Left kidney (tissue), 2 donors: Measurements from ENCODE around the gene DDT. TPM values are rescaled to one million over a fixed set of nuclear protein-coding genes. Genes with fewer than 3 reads are reported as not detected.
"Not testable (repeated sequence)": the region's sequence is repeated elsewhere in the genome, so short reads cannot be mapped to it uniquely, and the experiment has no call there.

Experiments used
- DNase-seq: peaks from one replicate; pipeline ENCODE4 v3.0.0-alpha.2; 2013
- polyA plus RNA-seq: library from polyadenylated mRNA; unstranded; fragments of 120-200 nt; gene quantifications from one replicate; pipeline ENCODE4 v1.2.1, GENCODE V29; 2013; ENCODE audit not compliant: insufficient read length

The DDT gene
- polyA plus RNA-seq, 1 donor: 66.8 TPM

DNA sequence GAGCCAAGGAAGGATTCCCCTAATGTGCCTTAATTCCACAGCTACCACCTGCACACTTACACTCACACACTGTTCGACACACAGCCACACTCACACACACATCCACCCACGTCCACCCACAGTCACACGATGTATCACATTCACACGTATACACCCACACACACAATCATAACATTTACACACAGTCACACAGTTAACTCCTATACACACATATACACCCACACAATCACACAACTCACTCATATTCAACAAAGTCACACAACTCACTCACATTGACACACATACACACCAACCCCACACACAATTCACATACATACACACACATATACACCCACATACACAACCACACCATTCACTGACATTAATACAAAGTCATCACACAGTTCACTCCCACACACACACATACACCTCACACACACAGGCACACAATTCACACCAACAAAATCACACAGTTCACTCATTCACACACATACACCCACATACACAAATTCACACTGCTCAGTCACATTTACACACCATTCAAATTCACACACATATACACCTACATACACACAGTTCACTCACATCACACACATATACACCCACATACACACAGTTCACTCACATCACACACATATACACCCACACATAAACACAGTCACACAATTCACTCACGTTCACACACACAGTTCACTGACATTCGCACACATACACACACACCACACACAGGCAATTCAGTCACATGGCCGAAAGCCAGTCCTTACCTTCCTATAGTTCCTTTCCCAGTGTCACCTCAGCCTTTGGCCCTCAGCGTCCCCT, 19.8 kb downstream of the DDT start:
- not testable (repeated sequence) for DNase-seq

- not testable (repeated sequence) for DNase-seq
These were observed 20.8 kb downstream of the DDT start for GRCh38 chr22:23953485-23953884.

DNA sequence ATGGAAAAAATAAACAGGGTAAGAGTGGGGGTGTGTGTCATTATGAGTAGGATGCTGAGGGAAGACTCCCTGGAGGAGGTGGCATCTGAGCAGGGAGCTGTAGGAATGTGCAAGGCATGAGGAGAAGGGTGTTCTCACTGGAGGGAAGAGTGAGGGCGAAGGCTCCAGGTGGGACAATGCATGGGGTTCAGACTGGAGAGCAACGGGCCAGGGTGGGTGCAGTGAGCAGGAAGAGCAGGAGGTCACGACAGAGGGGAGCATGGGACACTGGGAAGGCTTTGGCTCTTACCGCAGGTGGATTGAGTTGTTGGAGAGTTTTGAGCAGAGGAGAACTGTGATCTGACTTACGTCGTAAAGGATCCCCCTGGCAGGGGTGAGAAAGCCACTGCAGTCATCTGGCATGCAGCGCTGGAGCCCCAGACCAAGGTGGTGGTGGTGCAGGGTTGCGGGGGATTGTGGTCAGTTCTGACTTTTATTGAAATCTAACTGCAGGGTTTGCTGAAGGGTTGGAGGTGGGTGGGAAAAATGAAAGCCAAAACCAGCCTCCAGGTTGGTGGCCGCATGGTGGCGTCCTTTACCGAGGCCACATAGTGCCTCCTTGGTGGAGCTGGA, 21.3 kb downstream of the DDT start:
- not testable (repeated sequence) for DNase-seq

- DNase-seq: not testable (repeated sequence)
These were observed 22.9 kb downstream of the DDT start for GRCh38 chr22:23951383-23951782.

DNA sequence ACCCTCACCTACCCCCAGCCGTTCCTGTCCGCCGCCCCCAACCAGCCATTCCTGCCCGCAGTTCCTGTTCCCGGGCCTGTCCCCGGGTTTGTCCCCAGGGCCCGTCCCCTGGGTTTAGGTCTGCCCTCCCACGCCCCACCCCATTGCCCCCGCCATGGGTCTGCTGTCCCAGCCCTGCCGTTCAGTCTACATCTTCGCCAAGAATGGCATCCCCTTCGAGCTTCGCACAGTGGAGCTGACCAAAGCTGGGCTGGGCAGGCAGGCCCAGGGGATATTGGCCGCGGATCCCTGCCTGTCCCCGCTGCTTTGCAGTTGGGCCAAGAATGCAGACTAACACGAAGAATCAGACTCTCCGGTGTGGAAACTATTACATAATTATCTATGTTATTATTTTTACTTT, 24.5 kb downstream of the DDT start:
- DNase-seq: not testable (repeated sequence)

DNA sequence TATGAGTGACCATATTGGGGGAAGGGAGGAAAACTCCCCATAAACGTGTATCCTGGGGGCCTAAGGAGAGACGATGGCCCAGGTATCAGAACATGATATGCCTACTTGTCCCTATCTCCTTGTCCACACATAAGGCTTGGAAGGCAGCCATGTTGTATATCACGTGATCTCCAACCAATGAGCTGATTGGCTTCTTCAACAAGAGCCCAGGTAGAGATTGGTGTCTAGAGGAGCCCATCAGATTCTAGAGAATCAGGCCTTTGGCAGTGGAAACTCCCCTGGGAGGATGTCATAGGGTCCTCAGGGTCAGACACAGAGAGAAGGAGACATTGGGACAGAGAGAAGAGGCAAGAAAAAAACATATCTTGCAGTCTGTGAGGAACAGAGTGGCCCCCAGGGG, 26.9 kb downstream of the DDT start:
- not testable (repeated sequence) for DNase-seq

GRCh38 chr22:23940166-23940565, 34.1 kb downstream of the DDT start:
- DNase-seq: not testable (repeated sequence)

DNA sequence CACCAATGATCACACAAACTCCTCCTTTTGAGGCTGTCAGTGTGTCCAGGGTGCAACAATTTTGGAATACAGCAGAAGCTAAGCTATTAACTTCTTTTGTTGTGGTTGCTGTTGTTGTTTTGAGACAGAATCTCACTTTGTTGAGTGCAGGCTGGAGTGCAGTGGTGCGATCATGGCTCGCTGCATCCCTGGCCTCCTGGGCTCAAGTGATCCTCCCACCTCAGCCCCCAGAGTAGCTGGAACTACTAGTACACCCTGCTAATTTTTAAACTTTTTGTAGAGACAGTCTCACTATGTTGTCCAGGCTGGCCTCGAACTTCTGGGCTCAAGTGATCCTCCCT, 35.3 kb downstream of the DDT start:
- DNase-seq: no peak

DNA sequence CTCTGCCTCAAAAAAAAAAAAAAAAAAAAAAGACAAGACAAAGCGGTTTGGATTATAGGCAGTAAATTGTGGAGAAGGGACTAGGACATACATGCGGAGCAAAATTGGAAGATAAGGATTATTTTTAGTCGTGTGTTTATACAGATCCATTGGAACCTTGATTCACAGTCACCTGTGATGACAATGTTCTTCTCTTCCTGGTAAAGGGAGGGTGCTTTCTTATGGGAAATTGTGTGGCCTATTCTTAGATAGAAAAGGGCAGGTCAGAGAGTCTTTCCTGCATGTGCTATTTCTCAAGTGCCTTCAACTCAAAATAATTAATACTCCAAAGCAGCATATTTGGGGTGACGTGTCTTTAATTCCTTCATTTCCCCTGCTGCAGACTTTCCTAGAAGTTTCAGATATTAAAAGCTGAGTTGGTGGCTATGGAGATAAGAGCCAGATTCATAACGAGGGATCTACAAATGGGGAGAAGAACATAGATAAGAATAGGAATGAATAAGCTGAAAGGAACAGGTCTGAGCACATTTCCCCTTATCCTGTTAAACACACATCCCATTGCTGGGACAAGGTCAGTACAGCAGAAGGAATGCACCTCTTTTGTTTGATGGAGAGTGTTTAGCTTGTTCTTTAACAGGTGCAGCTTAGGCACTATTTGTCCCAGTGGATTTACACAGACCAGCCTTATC, 35.8 kb downstream of the DDT start:
- no peak for DNase-seq

DNA sequence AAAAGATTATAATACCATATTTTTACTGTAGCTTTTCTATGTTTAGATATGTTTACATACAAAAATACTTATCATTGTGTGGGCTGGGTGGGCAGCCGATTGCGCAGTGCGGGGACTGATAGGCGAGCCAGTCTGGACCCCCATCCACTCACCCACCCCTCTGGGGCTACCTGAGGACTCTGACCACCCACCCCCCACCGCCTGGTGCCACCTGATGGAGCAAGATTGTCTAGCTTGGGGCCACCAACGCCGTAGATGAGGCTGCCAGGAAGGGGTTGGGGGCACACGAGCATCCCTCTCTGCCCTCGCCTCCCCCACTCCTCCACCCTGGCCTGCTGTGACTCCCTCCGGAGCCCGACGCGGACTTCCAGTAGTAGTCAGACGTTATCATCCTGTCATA, 47.7 kb downstream of the DDT start:
- no peak for DNase-seq

DNA sequence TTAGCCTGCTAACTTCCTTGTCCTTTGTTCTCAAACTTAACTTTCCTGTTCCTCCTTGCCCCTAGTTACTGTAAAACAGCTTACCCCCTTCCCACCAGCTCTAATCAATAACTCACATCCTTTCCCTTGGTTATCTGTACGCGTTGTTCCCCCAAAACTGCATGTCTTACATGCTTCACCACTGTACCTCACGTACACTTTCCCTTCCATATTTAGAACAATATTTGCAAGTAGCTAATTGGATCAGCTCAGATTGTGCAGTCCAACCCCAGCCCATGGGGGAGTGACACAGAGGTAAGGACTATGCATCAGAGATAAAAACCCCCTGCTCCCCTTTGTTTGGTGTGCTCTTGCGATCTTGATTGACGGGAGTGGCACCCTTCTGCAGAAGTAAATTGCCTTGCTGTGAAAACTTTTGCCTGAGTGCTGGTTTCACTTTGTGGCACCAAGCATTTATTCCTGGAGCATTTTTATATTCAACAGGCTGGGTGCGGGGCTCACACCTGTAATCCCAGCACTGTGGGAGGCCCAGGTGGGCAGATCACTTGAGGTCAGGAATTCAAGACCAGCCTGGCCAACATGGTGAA, 49.1 kb downstream of the DDT start:
- DNase-seq: no peak

- DNase-seq: no peak
These were observed 51.3 kb downstream of the DDT start for GRCh38 chr22:23922921-23923320.

GRCh38 chr22:23921586-23922201, 52.5 kb downstream of the DDT start:
- not testable (repeated sequence) for DNase-seq

Other genes with a start within 250 kb of the DDT start
- gene ZNF70, start 223.3 kb downstream of the DDT start, polyA plus RNA-seq: 8.1 TPM
- not detected for gene VPREB3, start 220.0 kb downstream of the DDT start, polyA plus RNA-seq
- gene C22orf15, start 211.5 kb downstream of the DDT start, polyA plus RNA-seq: 2.7 TPM
- 58.3 TPM for gene CHCHD10, start 206.5 kb downstream of the DDT start, polyA plus RNA-seq
- 13.3 TPM for gene MMP11, start 201.6 kb downstream of the DDT start, polyA plus RNA-seq
- gene SMARCB1, start 187.5 kb downstream of the DDT start, polyA plus RNA-seq: 187 TPM
- gene DERL3, start 135.4 kb downstream of the DDT start, polyA plus RNA-seq: 3.2 TPM
- gene SLC2A11, start 116.6 kb downstream of the DDT start, polyA plus RNA-seq: 60.0 TPM
- 119 TPM for gene MIF, start 80.1 kb downstream of the DDT start, polyA plus RNA-seq
- gene GSTT2B, start 13.2 kb downstream of the DDT start, polyA plus RNA-seq: 6.9 TPM
- 11.6 TPM for gene DDTL, start 7.6 kb downstream of the DDT start, polyA plus RNA-seq
- not detected for gene GSTT2, start 5.7 kb upstream of the DDT start, polyA plus RNA-seq
- not detected for gene GSTT4, start 31.0 kb upstream of the DDT start, polyA plus RNA-seq
- 52.0 TPM for gene CABIN1, start 36.9 kb upstream of the DDT start, polyA plus RNA-seq
- 15.1 TPM for gene SUSD2, start 207.0 kb upstream of the DDT start, polyA plus RNA-seq